ENCODE results near the gene COL23A1.

- TF ChIP-seq CTCF (IDR thresholded peaks at IDR 0.05), result no peak
- TF ChIP-seq EZH2 (IDR thresholded peaks at IDR 0.05; ENCODE audit: borderline replicate concordance, insufficient read depth, low read depth, low read length, poor library complexity, severe bottlenecking), result no peak
Observed at GRCh38 chr5:178338126-178338749, 252.0 kb downstream of the COL23A1 start.

Data from B cell (primary cell).